B cell (primary cell): ENCODE results near the gene OTOF.

Source experiments
- CTCF ChIP-seq: fragments of 200-600 bp; IDR thresholded peaks from one replicate; pipeline ENCODE4 v1.8.0; 2022; ENCODE audit warnings: antibody characterized with exemption, mild to moderate bottlenecking
- EZH2 ChIP-seq: IDR thresholded peaks from 2 replicates; pipeline ENCODE4 v1.6.1; 2012; ENCODE audit warnings: borderline replicate concordance, low read depth, mild to moderate bottlenecking, moderate library complexity, low read length; ENCODE audit not compliant: insufficient read depth, poor library complexity, severe bottlenecking

- TF ChIP-seq CTCF, result no peak
- no peak for TF ChIP-seq EZH2
These were observed 19.4 kb downstream of the OTOF start for GRCh38 chr2:26458365-26459042.
